Measurements from ENCODE around the gene FDXR.

The FDXR gene

GRCh38 chr17:74890554-74890953 is 17.8 kb upstream of the FDXR start:
- no peak for DNase-seq
- H2AK5ac ChIP-seq (ENCODE audit: low read length) = no peak overlapping the region
- no peak overlapping the region for H4K8ac ChIP-seq (ENCODE audit: low read depth, low read length)
- H3K36me3 ChIP-seq (ENCODE audit: control insufficient read depth in 1 of 2, insufficient read depth in 2 of 2, low read length in 2 of 2) = no peaks in the 10 kb centered on the region
- no peak overlapping the region for H3K4ac ChIP-seq (ENCODE audit: low read depth, low read length)
- no peak overlapping the region for H3K4me3 ChIP-seq (ENCODE audit: low read depth, low read length)
- H3K14ac ChIP-seq (ENCODE audit: low read length) = no peak overlapping the region
- no peak overlapping the region for H3K23ac ChIP-seq (ENCODE audit: low read length)
- H2BK120ac ChIP-seq (ENCODE audit: insufficient read depth, low read length, poor library complexity) = no peak overlapping the region
- peaks cover 6% of the 10 kb centered on the region for H3K9me3 ChIP-seq (ENCODE audit: insufficient read depth, low read depth, low read length)
- no peak overlapping the region for H2BK12ac ChIP-seq (ENCODE audit: low read length)
- H3K27me3 ChIP-seq (ENCODE audit: insufficient read depth, low read length) = peaks cover 25% of the 10 kb centered on the region
- H3K27ac ChIP-seq (ENCODE audit: low read depth, low read length) = no peak overlapping the region
- no peak overlapping the region for H3K4me2 ChIP-seq (ENCODE audit: low read length)
- no peak overlapping the region for H4K12ac ChIP-seq (ENCODE audit: low read depth, low read length)
- H3K9ac ChIP-seq (ENCODE audit: low read length) = no peak overlapping the region
- H3K79me2 ChIP-seq (ENCODE audit: control insufficient read depth, insufficient read depth, low read length, poor library complexity) = no peaks in the 10 kb centered on the region
- H4K91ac ChIP-seq (ENCODE audit: low read depth, low read length) = no peak overlapping the region
- H3K18ac ChIP-seq (ENCODE audit: low read length) = no peak overlapping the region
- no peak overlapping the region for H2AFZ ChIP-seq (ENCODE audit: insufficient read depth, low read length, poor library complexity)
- no peak overlapping the region for H2BK5ac ChIP-seq (ENCODE audit: low read depth, low read length, poor library complexity)
- peaks cover 2 to 9% of the 10 kb centered on the region in 2 experiments for H3K4me1 ChIP-seq (ENCODE audit: control insufficient read depth in 1 of 2, insufficient read depth in 2 of 2, low read length in 2 of 2)
- H3K79me1 ChIP-seq (ENCODE audit: low read length) = no peaks in the 10 kb centered on the region
- WGBS (ENCODE audit: extremely low coverage, insufficient coverage, insufficient read length) = no CpG with 5 or more reads among the region's 7 CpGs

DNA sequence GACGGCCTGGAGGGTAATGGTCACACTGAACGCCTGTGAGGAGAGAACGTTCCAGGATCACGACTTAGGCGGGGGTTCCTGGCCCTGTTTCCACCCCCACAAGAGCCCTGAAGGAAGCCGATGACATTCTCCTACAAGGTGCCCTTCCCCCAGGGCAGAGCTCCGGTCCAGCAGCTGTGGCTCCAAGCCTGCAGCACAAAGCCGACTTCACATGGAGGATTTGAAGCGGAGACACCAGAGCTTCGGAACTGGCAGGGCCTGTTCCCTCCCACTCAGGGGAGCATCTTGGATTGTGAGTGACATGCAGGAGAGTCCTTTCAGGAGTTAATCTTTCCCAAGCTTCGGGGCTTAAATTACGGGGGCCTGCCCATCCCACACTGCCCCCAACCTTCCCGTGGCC is 15.7 kb upstream of the FDXR start:
- Histone ChIP-seq H3K4me2 (ENCODE audit: low read length) (no peak overlapping the region), H3K27me3 (ENCODE audit: insufficient read depth, low read length) (peaks cover 13% of the 10 kb centered on the region), H3K4ac (ENCODE audit: low read depth, low read length) (no peak overlapping the region), H3K79me2 (ENCODE audit: control insufficient read depth, insufficient read depth, low read length, poor library complexity) (no peaks in the 10 kb centered on the region), H3K9ac (ENCODE audit: low read length) (no peak overlapping the region), H3K4me3 (ENCODE audit: low read depth, low read length) (no peak overlapping the region), H3K23ac (ENCODE audit: low read length) (no peak overlapping the region), H4K91ac (ENCODE audit: low read depth, low read length) (no peak overlapping the region), H2BK5ac (ENCODE audit: low read depth, low read length, poor library complexity) (no peak overlapping the region), H3K18ac (ENCODE audit: low read length) (no peak overlapping the region), H4K12ac (ENCODE audit: low read depth, low read length) (no peak overlapping the region), H3K36me3 (ENCODE audit: control insufficient read depth in 1 of 2, insufficient read depth in 2 of 2, low read length in 2 of 2) (no peaks in the 10 kb centered on the region), H2BK12ac (ENCODE audit: low read length) (no peak overlapping the region), H2BK120ac (ENCODE audit: insufficient read depth, low read length, poor library complexity) (no peak overlapping the region), H3K79me1 (ENCODE audit: low read length) (no peaks in the 10 kb centered on the region), H2AFZ (ENCODE audit: insufficient read depth, low read length, poor library complexity) (no peak overlapping the region), H3K4me1 (ENCODE audit: control insufficient read depth in 1 of 2, insufficient read depth in 2 of 2, low read length in 2 of 2) (peaks cover 2 to 5% of the 10 kb centered on the region in 2 experiments), H4K8ac (ENCODE audit: low read depth, low read length) (no peak overlapping the region), H3K14ac (ENCODE audit: low read length) (no peak overlapping the region), H2AK5ac (ENCODE audit: low read length) (no peak overlapping the region), H3K27ac (ENCODE audit: low read depth, low read length) (no peak overlapping the region), H3K9me3 (ENCODE audit: insufficient read depth, low read depth, low read length) (peaks cover 6% of the 10 kb centered on the region)
- no peak for DNase-seq
- WGBS (ENCODE audit: extremely low coverage, insufficient coverage, insufficient read length) = no CpG with 5 or more reads among the region's 13 CpGs

- H3K18ac ChIP-seq (ENCODE audit: low read length) = no peak overlapping the region
- H4K12ac ChIP-seq (ENCODE audit: low read depth, low read length) = no peak overlapping the region
- no peak overlapping the region for H2AFZ ChIP-seq (ENCODE audit: insufficient read depth, low read length, poor library complexity)
- no peak overlapping the region for H2BK12ac ChIP-seq (ENCODE audit: low read length)
- no peak overlapping the region for H3K4me3 ChIP-seq (ENCODE audit: low read depth, low read length)
- no peak overlapping the region for H2BK120ac ChIP-seq (ENCODE audit: insufficient read depth, low read length, poor library complexity)
- no peak overlapping the region for H3K27ac ChIP-seq (ENCODE audit: low read depth, low read length)
- no peak overlapping the region for H4K91ac ChIP-seq (ENCODE audit: low read depth, low read length)
- no peak overlapping the region for H3K4ac ChIP-seq (ENCODE audit: low read depth, low read length)
- H3K4me1 ChIP-seq (ENCODE audit: control insufficient read depth in 1 of 2, insufficient read depth in 2 of 2, low read length in 2 of 2) = no peaks in the 10 kb centered on the region
- no peak overlapping the region for H2AK5ac ChIP-seq (ENCODE audit: low read length)
- H3K36me3 ChIP-seq (ENCODE audit: control insufficient read depth in 1 of 2, insufficient read depth in 2 of 2, low read length in 2 of 2) = no peaks in the 10 kb centered on the region
- no peak overlapping the region for H2BK5ac ChIP-seq (ENCODE audit: low read depth, low read length, poor library complexity)
- no peak overlapping the region for H4K8ac ChIP-seq (ENCODE audit: low read depth, low read length)
- H3K27me3 ChIP-seq (ENCODE audit: insufficient read depth, low read length) = no peaks in the 10 kb centered on the region
- no CpG with 5 or more reads among the region's 15 CpGs for WGBS (ENCODE audit: extremely low coverage, insufficient coverage, insufficient read length)
- H3K14ac ChIP-seq (ENCODE audit: low read length) = no peak overlapping the region
- no peaks in the 10 kb centered on the region for H3K79me1 ChIP-seq (ENCODE audit: low read length)
- no peak overlapping the region for H3K9ac ChIP-seq (ENCODE audit: low read length)
- no peaks in the 10 kb centered on the region for H3K79me2 ChIP-seq (ENCODE audit: control insufficient read depth, insufficient read depth, low read length, poor library complexity)
- no peak overlapping the region for H3K23ac ChIP-seq (ENCODE audit: low read length)
- no peak overlapping the region for H3K4me2 ChIP-seq (ENCODE audit: low read length)
- no peak for DNase-seq
- H3K9me3 ChIP-seq (ENCODE audit: insufficient read depth, low read depth, low read length) = no peaks in the 10 kb centered on the region
These were observed 10.5 kb upstream of the FDXR start for GRCh38 chr17:74883241-74883745.

GRCh38 chr17:74882517-74883240 is 9.9 kb upstream of the FDXR start:
- no peak overlapping the region for H2BK12ac ChIP-seq (ENCODE audit: low read length)
- H3K36me3 ChIP-seq (ENCODE audit: control insufficient read depth in 1 of 2, insufficient read depth in 2 of 2, low read length in 2 of 2) = no peaks in the 10 kb centered on the region
- WGBS (ENCODE audit: extremely low coverage, insufficient coverage, insufficient read length) = no CpG with 5 or more reads among the region's 20 CpGs
- no peak overlapping the region for H4K12ac ChIP-seq (ENCODE audit: low read depth, low read length)
- no peak overlapping the region for H3K23ac ChIP-seq (ENCODE audit: low read length)
- H2BK120ac ChIP-seq (ENCODE audit: insufficient read depth, low read length, poor library complexity) = no peak overlapping the region
- no peaks in the 10 kb centered on the region for H3K9me3 ChIP-seq (ENCODE audit: insufficient read depth, low read depth, low read length)
- H3K79me2 ChIP-seq (ENCODE audit: control insufficient read depth, insufficient read depth, low read length, poor library complexity) = no peaks in the 10 kb centered on the region
- H2AFZ ChIP-seq (ENCODE audit: insufficient read depth, low read length, poor library complexity) = no peak overlapping the region
- no peak overlapping the region for H3K27ac ChIP-seq (ENCODE audit: low read depth, low read length)
- no peak for DNase-seq
- H3K9ac ChIP-seq (ENCODE audit: low read length) = no peak overlapping the region
- H3K14ac ChIP-seq (ENCODE audit: low read length) = no peak overlapping the region
- H4K91ac ChIP-seq (ENCODE audit: low read depth, low read length) = no peak overlapping the region
- no peak overlapping the region for H3K4ac ChIP-seq (ENCODE audit: low read depth, low read length)
- no peaks in the 10 kb centered on the region for H3K27me3 ChIP-seq (ENCODE audit: insufficient read depth, low read length)
- H3K4me3 ChIP-seq (ENCODE audit: low read depth, low read length) = no peak overlapping the region
- H3K4me1 ChIP-seq (ENCODE audit: control insufficient read depth in 1 of 2, insufficient read depth in 2 of 2, low read length in 2 of 2) = no peaks in the 10 kb centered on the region
- H2AK5ac ChIP-seq (ENCODE audit: low read length) = no peak overlapping the region
- H3K4me2 ChIP-seq (ENCODE audit: low read length) = no peak overlapping the region
- no peaks in the 10 kb centered on the region for H3K79me1 ChIP-seq (ENCODE audit: low read length)
- no peak overlapping the region for H4K8ac ChIP-seq (ENCODE audit: low read depth, low read length)
- no peak overlapping the region for H3K18ac ChIP-seq (ENCODE audit: low read length)
- no peak overlapping the region for H2BK5ac ChIP-seq (ENCODE audit: low read depth, low read length, poor library complexity)

All from trophoblast cell (in vitro differentiated cells and primary cell).